SHP77 (cell line): ENCODE measurements around the gene SHISA5.
A peak's percentile ranks its signal among the peaks of the same experiment; 100 is the strongest.

ENCODE experiments used
- DNase-seq, 2 experiments: peaks; one replicate each; lab custom pipeline; 2025; lab: John Stamatoyannopoulos, UW

SHISA5 gene

GRCh38 chr3:48459773-48460516, 44.0 kb downstream of the SHISA5 start:
- no peak for DNase-seq

- no peak for DNase-seq
These were observed 44.6 kb downstream of the SHISA5 start for GRCh38 chr3:48459331-48459730.

- DNase-seq = no peak
These were observed 47.5 kb downstream of the SHISA5 start for GRCh38 chr3:48456456-48456855.

GRCh38 chr3:48451270-48451669, 52.7 kb downstream of the SHISA5 start:
- no peak for DNase-seq

GRCh38 chr3:48446425-48447193, 57.4 kb downstream of the SHISA5 start, which contains the start of gene ATRIP:
ATRIP (plus strand) TSS chr3:48446737; CDS start chr3:48446846, 109 bp downstream.
- DNase-seq = peak; percentile 89 to 90

- DNase-seq = no peak
These were observed 57.9 kb downstream of the SHISA5 start for GRCh38 chr3:48446043-48446424.

- DNase-seq = no peak
These were observed 58.6 kb downstream of the SHISA5 start for GRCh38 chr3:48445277-48445882.

- no peak for DNase-seq
These were observed 62.0 kb downstream of the SHISA5 start for GRCh38 chr3:48441940-48442339.

GRCh38 chr3:48440590-48440958, 63.4 kb downstream of the SHISA5 start:
- DNase-seq = no peak

GRCh38 chr3:48439820-48440589, 64.0 kb downstream of the SHISA5 start, which contains the start of the genes CCDC51 and TMA7:
CCDC51 (minus strand) TSS chr3:48440119; CDS start chr3:48435128, 4,991 bp downstream.
TMA7 (plus strand) TSS chr3:48440257; CDS start chr3:48440297, 40 bp downstream.
- peak; percentile 96 for DNase-seq

GRCh38 chr3:48437812-48438211, 66.2 kb downstream of the SHISA5 start:
- DNase-seq = no peak

GRCh38 chr3:48436855-48437254, 67.1 kb downstream of the SHISA5 start:
- no peak for DNase-seq

- no peak for DNase-seq
These were observed 67.5 kb downstream of the SHISA5 start for GRCh38 chr3:48436477-48436787.

GRCh38 chr3:48435774-48436476, 68.0 kb downstream of the SHISA5 start:
- DNase-seq = peak; percentile 76

GRCh38 chr3:48435223-48435595, 68.8 kb downstream of the SHISA5 start:
- no peak for DNase-seq

- no peak for DNase-seq
These were observed 69.3 kb downstream of the SHISA5 start for GRCh38 chr3:48434591-48435222.

- no peak for DNase-seq
These were observed 70.4 kb downstream of the SHISA5 start for GRCh38 chr3:48433472-48434118.

GRCh38 chr3:48432411-48433371, 71.3 kb downstream of the SHISA5 start:
- DNase-seq = no peak
